Nephron (organoid): ENCODE results near the gene FBL.

Experiments
- H3K27ac Mint-ChIP-seq, 3 experiments: 2 replicates each; pipeline ENCODE4 v1.8.0; 2020; ENCODE audit warnings: mixed read lengths in 3 of 3, mild to moderate bottlenecking in 2 of 3, moderate library complexity in 1 of 3
- H3K27me3 Mint-ChIP-seq: 2 replicates; pipeline ENCODE4 v1.8.0; 2021; ENCODE audit warnings: low read depth, mild to moderate bottlenecking, moderate library complexity, mixed read lengths
- H3K36me3 Mint-ChIP-seq: 2 replicates; pipeline ENCODE4 v1.8.0; 2020; ENCODE audit warnings: low read depth, mixed read lengths
- H3K4me1 Mint-ChIP-seq: 2 replicates; pipeline ENCODE4 v1.8.0; 2020; ENCODE audit warnings: mixed read lengths
- H3K4me3 Mint-ChIP-seq, 3 experiments: 2 replicates each; pipeline ENCODE4 v1.8.0; 2020; ENCODE audit warnings: mild to moderate bottlenecking in 3 of 3, mixed read lengths in 3 of 3, moderate library complexity in 2 of 3
- H3K9me3 Mint-ChIP-seq: 2 replicates; pipeline ENCODE4 v1.8.0; 2020; ENCODE audit warnings: mixed read lengths
- TF ChIP-seq, protein P1 (sequence below), 3 experiments: fragments of 200-600 bp; sonication (generic); IDR thresholded peaks; one replicate each; pipeline ENCODE4 v1.5.0; 2021; ENCODE audit warnings: antibody characterized with exemption in 3 of 3; ENCODE audit not compliant: unreplicated experiment in 3 of 3

Gene FBL

DNA sequence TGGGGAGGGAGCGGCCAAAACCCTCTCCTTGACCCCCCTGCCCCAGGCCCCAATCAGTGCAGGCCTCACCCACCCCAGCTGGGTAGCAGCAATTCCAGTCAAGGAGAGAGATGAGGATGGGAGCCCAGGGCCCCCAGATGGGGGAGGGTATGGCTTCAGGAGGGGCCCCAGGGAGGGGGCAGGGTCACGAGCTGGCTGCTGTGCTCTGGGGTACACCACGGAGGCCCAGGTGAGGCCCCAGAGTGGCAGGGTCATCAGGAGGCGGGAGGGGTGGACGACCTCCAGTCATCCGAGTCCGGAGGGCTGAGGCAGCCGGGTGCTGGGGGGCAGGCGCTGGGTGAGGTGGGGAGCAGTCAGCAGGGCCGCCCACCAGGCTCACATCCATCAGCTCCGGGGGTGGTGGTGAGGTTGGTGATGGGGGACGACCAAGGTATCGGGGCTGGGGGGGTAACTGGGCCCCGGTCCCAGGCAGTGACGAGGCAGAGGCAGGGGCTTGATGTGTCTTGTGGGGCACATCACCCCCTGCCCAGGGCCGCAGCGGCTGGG, 20.6 kb downstream of the FBL start:
- TF ChIP-seq, protein P1, sequence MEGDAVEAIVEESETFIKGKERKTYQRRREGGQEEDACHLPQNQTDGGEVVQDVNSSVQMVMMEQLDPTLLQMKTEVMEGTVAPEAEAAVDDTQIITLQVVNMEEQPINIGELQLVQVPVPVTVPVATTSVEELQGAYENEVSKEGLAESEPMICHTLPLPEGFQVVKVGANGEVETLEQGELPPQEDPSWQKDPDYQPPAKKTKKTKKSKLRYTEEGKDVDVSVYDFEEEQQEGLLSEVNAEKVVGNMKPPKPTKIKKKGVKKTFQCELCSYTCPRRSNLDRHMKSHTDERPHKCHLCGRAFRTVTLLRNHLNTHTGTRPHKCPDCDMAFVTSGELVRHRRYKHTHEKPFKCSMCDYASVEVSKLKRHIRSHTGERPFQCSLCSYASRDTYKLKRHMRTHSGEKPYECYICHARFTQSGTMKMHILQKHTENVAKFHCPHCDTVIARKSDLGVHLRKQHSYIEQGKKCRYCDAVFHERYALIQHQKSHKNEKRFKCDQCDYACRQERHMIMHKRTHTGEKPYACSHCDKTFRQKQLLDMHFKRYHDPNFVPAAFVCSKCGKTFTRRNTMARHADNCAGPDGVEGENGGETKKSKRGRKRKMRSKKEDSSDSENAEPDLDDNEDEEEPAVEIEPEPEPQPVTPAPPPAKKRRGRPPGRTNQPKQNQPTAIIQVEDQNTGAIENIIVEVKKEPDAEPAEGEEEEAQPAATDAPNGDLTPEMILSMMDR (IDR thresholded peaks at IDR 0.05; ENCODE audit: unreplicated experiment in 3 of 3) = no peak
- H3K4me3 Mint-ChIP-seq = no peak overlapping the region
- H3K9me3 Mint-ChIP-seq = no peaks in the 10 kb centered on the region
- H3K36me3 Mint-ChIP-seq = peaks cover 35% of the 10 kb centered on the region
- H3K4me1 Mint-ChIP-seq = peaks cover 8% of the 10 kb centered on the region
- no peaks in the 10 kb centered on the region for H3K27me3 Mint-ChIP-seq
- no peak overlapping the region for H3K27ac Mint-ChIP-seq

DNA sequence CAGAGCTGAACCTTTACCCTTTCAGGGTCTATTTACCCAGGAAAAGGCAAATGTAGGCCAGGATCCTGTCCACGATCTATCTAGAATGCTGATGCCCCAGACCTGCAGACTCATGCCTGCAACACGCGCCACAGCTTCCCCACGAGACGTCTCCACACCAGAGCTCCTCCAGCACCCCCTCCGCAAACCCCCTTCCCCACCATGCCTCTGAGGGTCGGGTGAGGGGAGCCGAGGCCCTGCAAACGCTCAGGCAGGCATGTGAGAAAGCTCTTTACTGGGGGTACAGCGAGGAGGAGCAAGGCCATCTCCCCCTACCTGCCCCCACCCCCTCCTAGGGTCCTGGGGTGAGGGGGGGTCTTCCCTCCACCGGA, 21.1 kb downstream of the FBL start:
- H3K4me3 Mint-ChIP-seq = no peak overlapping the region

DNA sequence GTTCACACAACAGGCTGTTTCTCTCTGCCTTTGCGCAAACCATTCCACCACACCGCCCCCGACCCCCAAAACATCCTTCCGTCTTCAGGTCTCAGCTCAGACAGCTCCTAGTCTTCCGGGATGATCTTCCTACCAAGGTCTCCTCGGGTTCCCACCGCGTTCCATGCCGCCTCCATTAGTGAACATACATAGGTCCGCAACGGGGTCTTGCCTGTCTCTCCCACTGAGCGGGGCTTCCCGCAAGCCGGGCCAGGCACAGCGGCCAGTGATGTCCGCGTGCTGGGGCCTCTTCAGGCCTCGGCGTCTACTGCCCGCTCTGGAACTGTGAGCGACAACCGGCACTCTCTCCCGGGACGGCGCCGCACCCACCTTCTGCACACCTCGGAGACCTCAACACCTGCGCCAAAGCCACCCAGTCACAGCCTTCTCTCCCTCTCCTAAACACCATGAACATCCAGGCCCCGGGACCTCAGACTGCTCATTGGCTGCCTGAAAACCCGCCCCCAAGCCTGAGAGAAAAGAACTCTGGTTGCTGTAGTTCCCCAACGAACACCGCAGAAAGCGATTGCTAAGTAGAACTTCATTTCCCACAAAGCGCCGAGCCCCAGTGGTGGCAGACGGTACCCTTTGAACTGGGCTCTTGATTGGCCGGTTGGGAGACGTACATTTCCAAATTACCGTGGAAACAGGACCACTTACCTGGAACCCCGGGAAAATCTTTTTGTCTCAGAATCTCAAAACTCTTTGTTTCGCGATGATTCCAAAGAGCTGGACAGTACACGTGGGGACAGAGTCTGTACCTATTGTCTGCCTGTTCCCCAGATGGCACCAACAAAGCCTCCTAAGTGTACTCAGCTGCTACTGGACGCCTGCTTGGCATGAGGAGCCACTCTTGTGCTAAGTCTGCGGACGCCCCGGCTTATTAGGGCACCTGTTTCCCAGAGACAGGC, 21.8 kb downstream of the FBL start:
- Mint-ChIP-seq H3K27me3 (no peaks in the 10 kb centered on the region), H3K9me3 (no peaks in the 10 kb centered on the region), H3K36me3 (peaks cover 23% of the 10 kb centered on the region), H3K27ac (no peak overlapping the region), H3K4me3 (no peak overlapping the region), H3K4me1 (peaks cover 14% of the 10 kb centered on the region)
- TF ChIP-seq, protein P1 (IDR thresholded peaks at IDR 0.05; ENCODE audit: unreplicated experiment in 3 of 3) = no peak

More for the DNA sequence above, 21.1 kb downstream of the FBL start:
- TF ChIP-seq, protein P1 (IDR thresholded peaks at IDR 0.05; ENCODE audit: unreplicated experiment in 3 of 3) = no peak
- no peaks in the 10 kb centered on the region for H3K9me3 Mint-ChIP-seq
- H3K4me1 Mint-ChIP-seq = peaks cover 8% of the 10 kb centered on the region
- H3K36me3 Mint-ChIP-seq = peaks cover 30% of the 10 kb centered on the region
- H3K27me3 Mint-ChIP-seq = no peaks in the 10 kb centered on the region
- no peak overlapping the region for H3K27ac Mint-ChIP-seq

DNA sequence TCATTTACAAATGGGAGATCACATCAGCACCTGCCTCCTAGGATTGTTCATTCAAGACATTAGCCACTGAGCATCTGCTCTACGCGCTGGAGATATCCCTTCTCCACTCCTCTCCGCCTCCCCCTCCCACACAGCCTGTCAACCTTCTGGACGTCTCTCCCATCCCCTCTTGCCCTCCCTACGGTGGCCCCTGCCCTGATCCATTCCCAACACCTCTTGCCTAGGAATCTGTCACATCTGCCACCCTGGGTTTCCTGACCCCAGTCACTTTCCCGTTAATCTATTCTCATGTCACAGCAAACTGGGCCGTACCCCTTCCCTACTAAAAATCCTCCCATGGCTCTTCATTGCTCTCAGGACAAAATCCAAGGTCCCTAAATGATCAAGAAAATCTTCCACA, 22.5 kb downstream of the FBL start:
- peaks cover 17% of the 10 kb centered on the region for H3K36me3 Mint-ChIP-seq
- no peak overlapping the region for H3K27ac Mint-ChIP-seq
- H3K27me3 Mint-ChIP-seq = no peaks in the 10 kb centered on the region
- H3K4me1 Mint-ChIP-seq = peaks cover 17% of the 10 kb centered on the region
- TF ChIP-seq, protein P1 (IDR thresholded peaks at IDR 0.05; ENCODE audit: unreplicated experiment in 3 of 3) = no peak
- H3K4me3 Mint-ChIP-seq = no peak overlapping the region
- no peaks in the 10 kb centered on the region for H3K9me3 Mint-ChIP-seq

DNA sequence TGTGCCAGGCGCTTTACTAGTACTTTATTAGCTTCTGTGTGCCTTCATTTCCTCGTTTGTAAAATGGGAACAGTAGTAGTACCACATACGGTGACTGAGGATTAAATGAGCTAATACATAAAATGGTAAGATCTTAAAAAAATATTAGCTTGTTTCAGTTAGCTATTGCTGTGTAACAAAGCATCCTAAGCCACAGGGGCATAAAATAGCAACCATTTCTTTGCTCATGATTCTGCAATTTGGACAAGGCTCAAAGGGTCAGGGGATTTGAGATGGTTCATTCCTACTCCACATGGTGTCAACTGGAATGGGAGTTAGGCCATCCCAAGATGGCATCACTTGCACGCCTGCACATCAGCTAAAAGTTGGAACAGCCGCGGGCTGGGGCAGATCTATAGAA, 25.5 kb downstream of the FBL start:
- Mint-ChIP-seq H3K36me3 (peaks cover 7% of the 10 kb centered on the region), H3K4me3 (no peak overlapping the region), H3K9me3 (no peaks in the 10 kb centered on the region), H3K4me1 (peaks cover 32% of the 10 kb centered on the region), H3K27me3 (no peaks in the 10 kb centered on the region), H3K27ac (no peak overlapping the region)
- TF ChIP-seq, protein P1 (IDR thresholded peaks at IDR 0.05; ENCODE audit: unreplicated experiment in 3 of 3) = no peak
